ENCODE data around the gene CEBPA.

- TF ChIP-seq, protein P1, sequence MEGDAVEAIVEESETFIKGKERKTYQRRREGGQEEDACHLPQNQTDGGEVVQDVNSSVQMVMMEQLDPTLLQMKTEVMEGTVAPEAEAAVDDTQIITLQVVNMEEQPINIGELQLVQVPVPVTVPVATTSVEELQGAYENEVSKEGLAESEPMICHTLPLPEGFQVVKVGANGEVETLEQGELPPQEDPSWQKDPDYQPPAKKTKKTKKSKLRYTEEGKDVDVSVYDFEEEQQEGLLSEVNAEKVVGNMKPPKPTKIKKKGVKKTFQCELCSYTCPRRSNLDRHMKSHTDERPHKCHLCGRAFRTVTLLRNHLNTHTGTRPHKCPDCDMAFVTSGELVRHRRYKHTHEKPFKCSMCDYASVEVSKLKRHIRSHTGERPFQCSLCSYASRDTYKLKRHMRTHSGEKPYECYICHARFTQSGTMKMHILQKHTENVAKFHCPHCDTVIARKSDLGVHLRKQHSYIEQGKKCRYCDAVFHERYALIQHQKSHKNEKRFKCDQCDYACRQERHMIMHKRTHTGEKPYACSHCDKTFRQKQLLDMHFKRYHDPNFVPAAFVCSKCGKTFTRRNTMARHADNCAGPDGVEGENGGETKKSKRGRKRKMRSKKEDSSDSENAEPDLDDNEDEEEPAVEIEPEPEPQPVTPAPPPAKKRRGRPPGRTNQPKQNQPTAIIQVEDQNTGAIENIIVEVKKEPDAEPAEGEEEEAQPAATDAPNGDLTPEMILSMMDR (IDR thresholded peaks at IDR 0.05) = no peak
- no peak for TF ChIP-seq POLR2A (IDR thresholded peaks at IDR 0.05)
Observed at GRCh38 chr19:33252418-33252962, 49.8 kb downstream of the CEBPA start.
